MCF 10A (cell line): Measurements from ENCODE around the gene PTTG1IP. TPM values are rescaled to one million over a fixed set of nuclear protein-coding genes. Genes with fewer than 3 reads are reported as not detected.

Experiments used
- BruUV-seq: library from RNA; stranded (reverse); fragments of 400-500 nt; replicated peaks from 2 replicates; lab custom pipeline; 2021; lab: Mats Ljungman, UMichigan
- CTCF ChIA-PET: fragments of 300-600 bp; sonication (Branson Sonifier 250); formaldehyde crosslinking; extraction: SDS; loops from one replicate; lab custom pipeline; 2021; ENCODE audit warnings: antibody characterized with exemption, inconsistent platforms; lab: Yijun Ruan, JAX
- POLR2A ChIA-PET: fragments of 300-600, 350-650 bp; sonication (Branson Sonifier 250); formaldehyde crosslinking; extraction: SDS; loops from one replicate; lab custom pipeline; 2020; ENCODE audit warnings: antibody characterized with exemption, inconsistent platforms; lab: Yijun Ruan, JAX
- DNase-seq: peaks from one replicate; pipeline ENCODE4 v3.0.0-alpha.2; 2018; ENCODE audit not compliant: unreplicated experiment
- H3K27ac Mint-ChIP-seq: one replicate; pipeline ENCODE4 v1.8.0; 2022; ENCODE audit warnings: mild to moderate bottlenecking, low read depth, mixed read lengths; ENCODE audit not compliant: unreplicated experiment
- H3K27me3 Mint-ChIP-seq: one replicate; pipeline ENCODE4 v1.8.0; 2022; ENCODE audit warnings: mixed read lengths; ENCODE audit not compliant: insufficient read depth, unreplicated experiment
- H3K36me3 Mint-ChIP-seq: one replicate; pipeline ENCODE4 v1.8.0; 2022; ENCODE audit warnings: mild to moderate bottlenecking, moderate library complexity, mixed read lengths; ENCODE audit not compliant: insufficient read depth, unreplicated experiment
- H3K4me1 Mint-ChIP-seq: one replicate; pipeline ENCODE4 v1.8.0; 2022; ENCODE audit warnings: mixed read lengths; ENCODE audit not compliant: insufficient read depth, unreplicated experiment
- H3K4me3 Mint-ChIP-seq: one replicate; pipeline ENCODE4 v1.8.0; 2022; ENCODE audit warnings: mild to moderate bottlenecking, moderate library complexity, mixed read lengths; ENCODE audit not compliant: unreplicated experiment
- H3K9me3 Mint-ChIP-seq: one replicate; pipeline ENCODE4 v1.8.0; 2022; ENCODE audit warnings: mixed read lengths; ENCODE audit not compliant: unreplicated experiment
- CTCF ChIP-seq: fragments of 200-600 bp; IDR thresholded peaks from one replicate; pipeline ENCODE4 v1.8.0; 2022; ENCODE audit warnings: antibody characterized with exemption, mild to moderate bottlenecking; ENCODE audit not compliant: unreplicated experiment
- intact Hi-C: fragments of 100-400 bp; cut with micrococcal nuclease; formaldehyde crosslinking; loops from 2 replicates; pipeline ENCODE4 v1.14.1; 2022
- total RNA-seq: library from RNA; stranded (reverse); gene quantifications from 2 replicates; pipeline ENCODE4 v1.2.3, GENCODE V29; 2022

Gene PTTG1IP
- total RNA-seq, 1 experiment from 2014 or later, result 338 TPM

DNA sequence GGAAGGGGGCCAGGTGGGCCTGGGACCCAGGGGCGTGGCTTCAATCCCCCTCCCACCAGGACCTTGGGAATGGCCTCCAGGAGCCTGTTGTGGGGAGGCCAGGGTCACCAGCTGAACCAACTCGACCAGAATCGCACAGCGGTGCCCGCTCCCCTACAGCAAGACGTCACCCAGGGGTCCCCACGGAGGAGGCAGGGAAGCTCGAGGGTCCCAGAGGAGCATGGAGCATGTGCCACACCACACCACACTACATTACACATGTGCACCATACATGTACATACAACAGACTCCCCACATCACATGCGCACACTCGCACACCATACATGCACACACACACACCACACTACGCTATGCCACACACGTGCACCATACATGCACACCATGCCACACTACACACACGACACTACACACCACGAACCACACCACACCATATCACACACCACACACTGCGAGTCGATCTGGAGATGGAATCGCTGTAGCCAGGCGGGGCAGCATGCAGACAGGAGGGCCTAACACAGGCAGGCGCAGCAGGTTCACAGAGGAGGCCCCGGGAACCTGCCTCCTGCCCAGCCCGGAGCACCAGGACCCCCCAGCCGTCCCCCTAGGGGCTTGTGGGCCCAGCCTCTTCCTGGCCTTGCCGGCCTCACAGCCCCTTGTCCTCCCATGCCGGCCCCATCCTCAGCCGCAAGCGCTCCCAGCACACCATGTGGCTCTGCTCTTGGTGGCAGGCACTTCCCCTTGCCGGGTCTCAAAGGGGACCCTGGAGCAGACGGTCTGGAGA lies 46.6 kb upstream of the PTTG1IP start:
- Mint-ChIP-seq H3K27ac (no peak overlapping the region), H3K36me3 (peaks cover 7% of the 10 kb centered on the region), H3K4me3 (no peak overlapping the region), H3K9me3 (no peaks in the 10 kb centered on the region), H3K27me3 (no peaks in the 10 kb centered on the region), H3K4me1 (peaks cover 30% of the 10 kb centered on the region)
- TF ChIP-seq CTCF, result no peak
- ChIA-PET POLR2A (no interaction called here), CTCF (no interaction called here)
- BruUV-seq, result no TSS peak
- no peak for DNase-seq
- intact Hi-C loops, result no loop called here

DNA sequence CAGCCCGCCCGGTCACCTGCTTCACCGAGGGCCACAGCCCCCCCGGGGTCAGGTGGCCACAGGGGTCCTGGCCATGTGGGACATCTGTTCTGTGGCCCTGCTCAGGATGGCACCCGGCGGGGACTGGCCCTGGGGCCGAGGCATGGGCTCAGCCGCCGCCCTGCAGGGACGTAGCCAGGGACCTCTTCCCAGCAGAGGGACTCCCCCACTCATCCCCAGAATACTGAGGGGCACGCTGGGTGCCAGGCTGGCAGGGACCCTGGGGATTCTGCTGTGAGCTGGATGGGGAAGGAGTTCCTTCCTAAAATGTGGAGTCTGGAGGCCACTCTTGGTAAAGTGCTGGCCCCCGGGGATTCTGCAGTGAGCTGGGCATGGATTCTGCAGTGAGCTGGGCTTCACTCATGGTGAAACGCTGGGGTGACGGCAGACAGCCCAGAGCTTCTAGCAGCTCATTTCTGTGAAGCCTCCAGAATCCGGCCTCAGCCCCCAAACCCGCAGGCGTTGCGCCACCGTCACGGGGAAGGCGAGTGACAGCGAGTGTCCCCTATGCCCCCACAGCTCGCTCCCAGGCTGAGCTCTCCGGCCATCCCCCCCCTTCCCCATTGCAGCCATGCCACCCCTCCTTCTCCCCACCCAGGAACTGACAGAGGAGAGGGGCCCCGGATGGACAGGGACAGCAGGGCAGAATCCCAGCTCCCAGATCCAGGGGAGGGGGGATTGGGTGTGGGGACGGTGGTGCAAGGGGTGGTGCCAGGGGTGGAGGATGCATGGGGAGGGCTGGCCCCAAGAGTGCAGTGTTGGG lies 45.8 kb upstream of the PTTG1IP start:
- H3K36me3 Mint-ChIP-seq, result peaks cover 7% of the 10 kb centered on the region
- H3K4me1 Mint-ChIP-seq, result peaks cover 30% of the 10 kb centered on the region
- POLR2A ChIA-PET, result interaction anchor here (3.5 kb wide), 1 partner anchor 7 kb away, joined by 26 read pairs; no protein-coding TSS in a partner anchor
- BruUV-seq, result no TSS peak
- CTCF ChIA-PET, result no interaction called here
- TF ChIP-seq CTCF, result no peak
- no peak overlapping the region for H3K27ac Mint-ChIP-seq
- no peak for DNase-seq
- H3K4me3 Mint-ChIP-seq, result no peak overlapping the region
- intact Hi-C loops, result no loop called here
- no peaks in the 10 kb centered on the region for H3K27me3 Mint-ChIP-seq
- H3K9me3 Mint-ChIP-seq, result no peaks in the 10 kb centered on the region

GRCh38 chr21:44918581-44919033 lies 45.1 kb upstream of the PTTG1IP start:
- no TSS peak for BruUV-seq
- no peak for TF ChIP-seq CTCF
- Mint-ChIP-seq H3K27ac (no peak overlapping the region), H3K9me3 (no peaks in the 10 kb centered on the region), H3K27me3 (no peaks in the 10 kb centered on the region), H3K36me3 (peaks cover 7% of the 10 kb centered on the region), H3K4me3 (no peak overlapping the region), H3K4me1 (peaks cover 34% of the 10 kb centered on the region)
- CTCF ChIA-PET, result no interaction called here
- POLR2A ChIA-PET, result interaction anchor here (2.5 to 3.5 kb wide), 2 partner anchors 8 to 117 kb away, joined by 11 to 26 read pairs; partner anchors contain the start of gene UBE2G2
- intact Hi-C loops, result no loop called here
- no peak for DNase-seq

GRCh38 chr21:44918107-44918470 lies 44.6 kb upstream of the PTTG1IP start:
- H3K27me3 Mint-ChIP-seq, result no peaks in the 10 kb centered on the region
- BruUV-seq, result no TSS peak
- H3K4me1 Mint-ChIP-seq, result peaks cover 33% of the 10 kb centered on the region
- no peak overlapping the region for H3K4me3 Mint-ChIP-seq
- DNase-seq, result no peak
- H3K9me3 Mint-ChIP-seq, result no peaks in the 10 kb centered on the region
- H3K36me3 Mint-ChIP-seq, result peaks cover 7% of the 10 kb centered on the region
- no peak overlapping the region for H3K27ac Mint-ChIP-seq
- no peak for TF ChIP-seq CTCF
- intact Hi-C loops, result no loop called here
- POLR2A ChIA-PET, result interaction anchor here (1.8 to 3.5 kb wide), 5 partner anchors 8 to 117 kb away, joined by 7 to 26 read pairs (median 16); partner anchors contain the start of genes PTTG1IP and UBE2G2
- CTCF ChIA-PET, result interaction anchor here (1.4 kb wide), 1 partner anchor 9 kb away, joined by 7 read pairs; no protein-coding TSS in a partner anchor
